DOHH2 (cell line): Measurements from ENCODE around the gene SEL1L.

ENCODE experiments used
- EZH2phosphoT487 ChIP-seq: fragments of 200-600 bp; sonication (generic); IDR thresholded peaks from 2 replicates; pipeline ENCODE4 v1.6.1; 2017; ENCODE audit warnings: borderline replicate concordance, mild to moderate bottlenecking, antibody characterized with exemption, low read length, moderate library complexity, mixed read lengths
- TF ChIP-seq, protein P1 (sequence below): fragments of 200-600 bp; sonication (generic); IDR thresholded peaks from one replicate; pipeline ENCODE4 v1.5.1; 2014; ENCODE audit warnings: antibody characterized with exemption, mild to moderate bottlenecking, low read depth, low read length; ENCODE audit not compliant: poor library complexity, severe bottlenecking

DNA sequence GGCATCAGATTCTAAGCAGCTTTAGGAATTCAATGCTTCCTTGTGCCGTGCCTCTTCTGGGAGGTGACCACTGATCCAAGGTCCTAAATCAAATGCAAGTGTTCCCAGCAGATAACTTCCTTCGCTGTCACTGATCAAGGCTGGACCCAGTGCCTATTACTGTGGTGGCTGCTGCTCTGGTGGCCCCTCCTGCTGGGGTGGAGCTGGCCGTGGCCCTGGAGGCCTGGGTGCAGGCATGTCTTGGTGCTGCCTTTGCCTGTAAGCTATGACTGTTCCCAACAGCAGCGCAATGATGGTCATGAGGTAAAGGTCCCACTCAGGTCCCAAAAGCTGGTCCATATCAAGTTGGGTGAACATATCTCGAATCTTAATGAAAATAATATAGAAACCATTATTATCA lies 56.8 kb downstream of the SEL1L start:
- TF ChIP-seq, protein P1, sequence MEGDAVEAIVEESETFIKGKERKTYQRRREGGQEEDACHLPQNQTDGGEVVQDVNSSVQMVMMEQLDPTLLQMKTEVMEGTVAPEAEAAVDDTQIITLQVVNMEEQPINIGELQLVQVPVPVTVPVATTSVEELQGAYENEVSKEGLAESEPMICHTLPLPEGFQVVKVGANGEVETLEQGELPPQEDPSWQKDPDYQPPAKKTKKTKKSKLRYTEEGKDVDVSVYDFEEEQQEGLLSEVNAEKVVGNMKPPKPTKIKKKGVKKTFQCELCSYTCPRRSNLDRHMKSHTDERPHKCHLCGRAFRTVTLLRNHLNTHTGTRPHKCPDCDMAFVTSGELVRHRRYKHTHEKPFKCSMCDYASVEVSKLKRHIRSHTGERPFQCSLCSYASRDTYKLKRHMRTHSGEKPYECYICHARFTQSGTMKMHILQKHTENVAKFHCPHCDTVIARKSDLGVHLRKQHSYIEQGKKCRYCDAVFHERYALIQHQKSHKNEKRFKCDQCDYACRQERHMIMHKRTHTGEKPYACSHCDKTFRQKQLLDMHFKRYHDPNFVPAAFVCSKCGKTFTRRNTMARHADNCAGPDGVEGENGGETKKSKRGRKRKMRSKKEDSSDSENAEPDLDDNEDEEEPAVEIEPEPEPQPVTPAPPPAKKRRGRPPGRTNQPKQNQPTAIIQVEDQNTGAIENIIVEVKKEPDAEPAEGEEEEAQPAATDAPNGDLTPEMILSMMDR = no peak
- no peak for TF ChIP-seq EZH2phosphoT487
